Gastroesophageal sphincter (tissue), 3 donors: ENCODE data around the gene VWA7.

Experiments used
- CTCF ChIP-seq, 4 experiments: fragments of 200-600 bp in 2 of 4; fragments of 450-650 bp in 2 of 4; sonication (generic) in 1 of 4; IDR thresholded peaks; one replicate each; pipeline ENCODE4 v1.5.1; 2017 to 2019; ENCODE audit warnings: antibody characterized with exemption in 4 of 4, mild to moderate bottlenecking in 2 of 4, moderate library complexity in 2 of 4
- EP300 ChIP-seq: sonication (generic); formaldehyde crosslinking; IDR thresholded peaks from one replicate; pipeline ENCODE4 v1.6.1; 2017; ENCODE audit warnings: antibody characterized with exemption, mild to moderate bottlenecking
- POLR2A ChIP-seq, 2 donors: fragments of 450-650 bp; IDR thresholded peaks; one replicate each; pipeline ENCODE4 v1.6.1; 2017; ENCODE audit warnings: antibody characterized with exemption in 2 of 2, mild to moderate bottlenecking in 2 of 2, moderate library complexity in 1 of 2
- POLR2AphosphoS5 ChIP-seq: sonication (generic); formaldehyde crosslinking; IDR thresholded peaks from one replicate; pipeline ENCODE4 v1.6.1; 2017; ENCODE audit warnings: antibody characterized with exemption

GRCh38 chr6:31733734-31734133 is 43.4 kb downstream of the VWA7 start:
- TF ChIP-seq POLR2A (IDR thresholded peaks at IDR 0.05) (no peak), CTCF (IDR thresholded peaks at IDR 0.05) (no peak), EP300 (no peak), POLR2AphosphoS5 (no peak)
